K562 (cell line): Measurements from ENCODE around the gene ATP5F1A. TPM values are rescaled to one million over a fixed set of nuclear protein-coding genes. Genes with fewer than 3 reads are reported as not detected.

Experiments used
- FOXM1 ChIP-seq, 2 experiments: fragments of 450-650 bp in 1 of 2; sonication (generic) in 1 of 2; formaldehyde crosslinking in 1 of 2; IDR thresholded peaks; 2 replicates each; pipeline versions ENCODE4 v1.6.1 to v1.9.0; 2017 to 2022; ENCODE audit warnings: low read depth in 2 of 2, mild to moderate bottlenecking in 2 of 2, missing genetic modification reagents in 1 of 2, moderate library complexity in 1 of 2
- MEIS2 ChIP-seq: fragments of 450-650 bp; IDR thresholded peaks from 2 replicates; pipeline ENCODE4 v1.6.1; 2014; ENCODE audit warnings: mild to moderate bottlenecking; ENCODE audit not compliant: partially characterized antibody
- NKRF ChIP-seq: fragments of 450-650 bp; IDR thresholded peaks from 2 replicates; pipeline ENCODE4 v1.6.1; 2016; ENCODE audit warnings: borderline replicate concordance
- SMARCA5 ChIP-seq: fragments of 450-650 bp; IDR thresholded peaks from 2 replicates; pipeline ENCODE4 v1.6.1; 2016
- polyA plus RNA-seq, 8 experiments: library from polyadenylated mRNA; depleted of rRNA in 4 of 8; stranded (reverse) in 5 of 8; unstranded in 3 of 8; fragments of >200 nt; fragmentation: Nextera tagmentation in 2 of 8; fragmentation: Illumina TruSeq in 1 of 8; extraction: Ambion mirVana in 2 of 8; extraction: Trizol in 1 of 8; gene quantifications; 2 replicates each; pipeline versions ENCODE4 v1.2.1 to v1.2.3, GENCODE V29; 2011 to 2014; ENCODE audit warnings: inconsistent platforms in 1 of 8, missing spikeins in 1 of 8
- total RNA-seq, 7 experiments: library from RNA; depleted of rRNA in 6 of 7; stranded (reverse); fragments of >200 nt in 6 of 7; fragmentation: Illumina TruSeq in 2 of 7; extraction: Trizol in 2 of 7; gene quantifications; 2 replicates each; pipeline versions ENCODE4 v1.2.1 to v1.2.3, GENCODE V29; 2011 to 2021; ENCODE audit warnings: low replicate concordance in 1 of 7
- TF ChIP-seq, protein P1 (sequence below): fragments of 450-650 bp; IDR thresholded peaks from 2 replicates; pipeline ENCODE4 v1.6.1; 2016
- TF ChIP-seq, protein P2 (sequence below), 2 experiments: IDR thresholded peaks in 1 of 2; conservative IDR thresholded peaks in 1 of 2; 2 replicates each; pipeline ENCODE4 v1.6.1; 2016; ENCODE audit warnings: low read depth in 2 of 2, mild to moderate bottlenecking in 1 of 2, missing compliant biosample characterization in 1 of 2, missing genetic modification characterization in 1 of 2, moderate library complexity in 1 of 2
- TF ChIP-seq, protein P3 (sequence below): fragments of 450-650 bp; IDR thresholded peaks from 2 replicates; pipeline ENCODE4 v1.7.0; 2016; ENCODE audit warnings: borderline replicate concordance
- TF ChIP-seq, protein P4 (sequence below): fragments of 450-650 bp; formaldehyde crosslinking; IDR thresholded peaks from 2 replicates; pipeline ENCODE4 v1.4.0; 2022; ENCODE audit warnings: missing genetic modification characterization

ATP5F1A gene
- total and polyA plus RNA-seq, 9 of the 15 experiments (the other 6 are each of a cell fraction or from before 2014, with no cell fraction given) = 377 to 762 (median 490) TPM

DNA sequence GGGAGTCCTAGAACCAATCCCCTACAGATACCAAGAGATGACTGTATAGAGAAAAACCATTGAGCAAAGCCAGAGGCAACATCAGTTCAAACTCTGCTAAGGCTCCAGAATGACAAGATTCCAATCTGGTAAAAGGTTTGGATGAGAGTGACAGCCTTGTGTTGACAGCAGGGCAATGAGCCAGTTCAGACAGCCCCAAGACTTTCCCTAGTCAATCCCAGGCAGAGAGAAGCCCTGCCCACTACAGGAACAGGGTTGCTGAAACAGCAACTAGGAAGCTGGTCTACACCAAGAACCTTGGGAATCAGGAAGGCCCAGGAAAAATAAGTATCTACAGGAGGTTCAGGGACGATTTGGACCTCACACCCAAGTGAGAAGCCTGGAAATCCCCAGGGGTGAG lies 29.3 kb downstream of the ATP5F1A start (continued):
- TF ChIP-seq NKRF = no peak
- TF ChIP-seq, protein P1, sequence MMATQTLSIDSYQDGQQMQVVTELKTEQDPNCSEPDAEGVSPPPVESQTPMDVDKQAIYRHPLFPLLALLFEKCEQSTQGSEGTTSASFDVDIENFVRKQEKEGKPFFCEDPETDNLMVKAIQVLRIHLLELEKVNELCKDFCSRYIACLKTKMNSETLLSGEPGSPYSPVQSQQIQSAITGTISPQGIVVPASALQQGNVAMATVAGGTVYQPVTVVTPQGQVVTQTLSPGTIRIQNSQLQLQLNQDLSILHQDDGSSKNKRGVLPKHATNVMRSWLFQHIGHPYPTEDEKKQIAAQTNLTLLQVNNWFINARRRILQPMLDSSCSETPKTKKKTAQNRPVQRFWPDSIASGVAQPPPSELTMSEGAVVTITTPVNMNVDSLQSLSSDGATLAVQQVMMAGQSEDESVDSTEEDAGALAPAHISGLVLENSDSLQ = peak; percentile 65
- TF ChIP-seq, protein P2, sequence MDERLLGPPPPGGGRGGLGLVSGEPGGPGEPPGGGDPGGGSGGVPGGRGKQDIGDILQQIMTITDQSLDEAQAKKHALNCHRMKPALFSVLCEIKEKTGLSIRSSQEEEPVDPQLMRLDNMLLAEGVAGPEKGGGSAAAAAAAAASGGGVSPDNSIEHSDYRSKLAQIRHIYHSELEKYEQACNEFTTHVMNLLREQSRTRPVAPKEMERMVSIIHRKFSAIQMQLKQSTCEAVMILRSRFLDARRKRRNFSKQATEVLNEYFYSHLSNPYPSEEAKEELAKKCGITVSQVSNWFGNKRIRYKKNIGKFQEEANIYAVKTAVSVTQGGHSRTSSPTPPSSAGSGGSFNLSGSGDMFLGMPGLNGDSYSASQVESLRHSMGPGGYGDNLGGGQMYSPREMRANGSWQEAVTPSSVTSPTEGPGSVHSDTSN (CRISPR knock-in tag; IDR thresholded peaks at IDR 0.05; ENCODE audit: low read depth) = no peak
- TF ChIP-seq, protein P2 (tag; conservative IDR thresholded peaks at IDR 0.05; ENCODE audit: low read depth) = 0 out of 2 replicates have a peak, but pooled peaks have one; percentile 16
- TF ChIP-seq, protein P3, sequence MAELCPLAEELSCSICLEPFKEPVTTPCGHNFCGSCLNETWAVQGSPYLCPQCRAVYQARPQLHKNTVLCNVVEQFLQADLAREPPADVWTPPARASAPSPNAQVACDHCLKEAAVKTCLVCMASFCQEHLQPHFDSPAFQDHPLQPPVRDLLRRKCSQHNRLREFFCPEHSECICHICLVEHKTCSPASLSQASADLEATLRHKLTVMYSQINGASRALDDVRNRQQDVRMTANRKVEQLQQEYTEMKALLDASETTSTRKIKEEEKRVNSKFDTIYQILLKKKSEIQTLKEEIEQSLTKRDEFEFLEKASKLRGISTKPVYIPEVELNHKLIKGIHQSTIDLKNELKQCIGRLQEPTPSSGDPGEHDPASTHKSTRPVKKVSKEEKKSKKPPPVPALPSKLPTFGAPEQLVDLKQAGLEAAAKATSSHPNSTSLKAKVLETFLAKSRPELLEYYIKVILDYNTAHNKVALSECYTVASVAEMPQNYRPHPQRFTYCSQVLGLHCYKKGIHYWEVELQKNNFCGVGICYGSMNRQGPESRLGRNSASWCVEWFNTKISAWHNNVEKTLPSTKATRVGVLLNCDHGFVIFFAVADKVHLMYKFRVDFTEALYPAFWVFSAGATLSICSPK = no peak
- TF ChIP-seq SMARCA5 = no peak
- TF ChIP-seq FOXM1 (IDR thresholded peaks at IDR 0.05; ENCODE audit: low read depth) = no peak
- no peak for TF ChIP-seq FOXM1 (CRISPR knock-in tag; IDR thresholded peaks at IDR 0.05; ENCODE audit: low read depth)
- TF ChIP-seq MEIS2 = peak; percentile 24
- TF ChIP-seq, protein P4, sequence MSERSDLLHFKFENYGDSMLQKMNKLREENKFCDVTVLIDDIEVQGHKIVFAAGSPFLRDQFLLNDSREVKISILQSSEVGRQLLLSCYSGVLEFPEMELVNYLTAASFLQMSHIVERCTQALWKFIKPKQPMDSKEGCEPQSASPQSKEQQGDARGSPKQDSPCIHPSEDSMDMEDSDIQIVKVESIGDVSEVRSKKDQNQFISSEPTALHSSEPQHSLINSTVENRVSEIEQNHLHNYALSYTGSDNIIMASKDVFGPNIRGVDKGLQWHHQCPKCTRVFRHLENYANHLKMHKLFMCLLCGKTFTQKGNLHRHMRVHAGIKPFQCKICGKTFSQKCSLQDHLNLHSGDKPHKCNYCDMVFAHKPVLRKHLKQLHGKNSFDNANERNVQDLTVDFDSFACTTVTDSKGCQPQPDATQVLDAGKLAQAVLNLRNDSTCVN (CRISPR knock-in tag) = no peak
